HG02938 (cell line): ENCODE measurements around the gene LEFTY1.

Experiments
- ATAC-seq: cut with Tn5 transposase; IDR thresholded peaks from one replicate; pipeline ENCODE4 v1.9.1; 2021; ENCODE audit warnings: mild to moderate bottlenecking, moderate library complexity; ENCODE audit not compliant: unreplicated experiment

Gene LEFTY1

DNA sequence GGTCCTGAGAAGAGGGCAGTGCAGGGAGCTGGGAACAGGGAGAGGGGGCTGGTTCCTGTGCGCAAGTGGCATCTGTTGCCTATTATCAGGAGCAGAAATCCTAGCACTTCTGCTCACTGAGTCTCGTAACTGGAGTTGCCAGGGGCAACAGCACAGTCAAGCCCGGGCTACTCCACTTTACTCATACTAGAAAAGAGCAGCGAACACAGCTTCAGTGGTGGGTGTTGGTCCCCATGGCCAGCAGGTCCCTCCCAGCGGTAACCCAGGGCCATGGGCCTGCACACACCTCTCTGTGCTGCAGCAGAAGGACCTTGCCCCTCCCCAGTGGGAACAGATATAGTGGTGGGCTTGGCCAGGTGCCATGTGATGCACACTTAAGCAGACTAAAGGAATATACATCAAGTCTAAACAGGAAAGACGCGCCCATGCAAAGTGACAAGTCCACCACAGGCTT lies 26.6 kb upstream of the LEFTY1 start:
- ATAC-seq, result no peak

- ATAC-seq, result no peak
Observed at GRCh38 chr1:225914947-225915346, 26.0 kb upstream of the LEFTY1 start.

DNA sequence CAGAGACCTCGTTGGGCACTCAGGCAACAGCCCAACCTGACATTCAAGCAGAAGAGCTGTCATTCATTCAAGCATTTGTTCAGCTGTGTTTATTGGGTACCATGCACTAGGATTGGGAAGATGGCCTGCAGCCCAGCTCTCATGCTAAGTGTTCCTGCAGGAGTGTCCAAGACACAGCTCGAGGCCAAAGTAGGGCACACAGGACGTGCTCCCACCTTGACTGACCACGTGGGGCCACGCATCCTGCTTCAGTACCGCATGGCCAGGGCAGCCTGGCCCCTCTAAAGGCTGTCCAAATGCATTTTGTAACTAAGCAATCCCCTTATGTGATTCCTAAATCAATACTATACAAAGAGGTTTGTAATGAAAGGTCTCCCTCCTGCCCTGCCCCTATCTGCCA lies 25.4 kb upstream of the LEFTY1 start:
- no peak for ATAC-seq

DNA sequence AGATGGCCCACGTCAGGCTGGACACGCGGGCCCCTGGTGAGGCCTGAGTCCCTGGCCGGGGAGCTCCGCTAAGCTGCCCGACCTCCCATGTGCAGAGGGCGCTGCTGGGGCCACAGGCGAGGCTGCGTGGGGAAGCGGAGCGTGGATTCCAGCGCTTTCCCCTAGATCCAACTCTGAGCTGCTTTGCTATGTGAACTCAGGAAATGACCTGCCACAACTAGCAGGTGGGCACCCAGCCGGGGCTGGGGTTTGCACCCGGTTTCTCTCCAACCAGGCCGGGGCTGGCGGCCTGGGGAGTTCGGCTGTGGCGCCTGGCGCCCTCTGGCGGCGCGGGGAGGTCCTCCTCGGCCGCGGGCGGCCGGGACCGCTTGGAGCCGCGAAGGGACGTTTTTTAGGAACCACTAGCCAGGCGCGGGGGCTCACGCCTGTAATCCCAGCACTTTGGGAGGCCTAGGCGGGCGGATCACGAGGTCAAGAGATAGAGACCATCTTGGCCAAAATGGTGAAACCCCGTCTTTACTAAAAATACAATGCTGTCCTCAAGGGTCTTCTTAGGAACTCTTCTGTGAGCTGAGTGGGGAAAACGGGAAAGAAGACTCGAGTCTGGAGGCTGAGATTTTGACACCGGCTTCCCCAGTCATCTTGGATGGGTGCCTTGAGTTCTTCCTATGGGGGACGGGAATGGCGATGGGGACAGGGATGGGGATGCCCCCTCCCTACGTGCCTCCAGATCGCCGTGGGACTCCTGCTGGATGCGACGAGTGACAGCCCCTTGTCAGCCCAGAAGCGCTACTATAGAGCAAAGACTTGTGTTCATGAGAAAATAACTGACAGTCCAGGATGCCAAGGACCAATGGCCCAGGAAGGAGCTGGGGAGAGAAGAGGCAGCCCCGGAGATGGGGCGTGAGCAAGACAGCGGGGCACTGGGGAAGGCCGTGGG lies 22.5 kb upstream of the LEFTY1 start:
- no peak for ATAC-seq

GRCh38 chr1:225909477-225909876 lies 20.5 kb upstream of the LEFTY1 start:
- ATAC-seq, result no peak

DNA sequence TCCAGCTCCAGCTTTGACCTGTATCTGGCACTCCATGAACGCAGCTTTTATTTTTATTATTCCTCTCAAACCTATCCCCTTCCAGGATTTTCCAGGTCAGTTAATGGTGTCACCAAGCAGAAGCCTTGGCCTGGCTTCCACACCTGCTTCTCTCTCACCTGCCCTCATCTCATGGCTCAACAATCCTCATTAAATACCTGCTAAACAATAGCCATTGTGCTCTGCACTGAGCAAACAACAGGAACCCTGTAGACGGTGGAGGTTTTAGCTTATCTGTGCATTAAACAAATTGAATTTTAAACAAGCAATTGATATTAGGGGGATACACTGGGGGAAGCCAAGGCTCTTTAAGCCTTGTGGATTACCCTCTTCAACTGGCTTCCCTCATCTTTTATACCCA lies 19.8 kb upstream of the LEFTY1 start:
- no peak for ATAC-seq

DNA sequence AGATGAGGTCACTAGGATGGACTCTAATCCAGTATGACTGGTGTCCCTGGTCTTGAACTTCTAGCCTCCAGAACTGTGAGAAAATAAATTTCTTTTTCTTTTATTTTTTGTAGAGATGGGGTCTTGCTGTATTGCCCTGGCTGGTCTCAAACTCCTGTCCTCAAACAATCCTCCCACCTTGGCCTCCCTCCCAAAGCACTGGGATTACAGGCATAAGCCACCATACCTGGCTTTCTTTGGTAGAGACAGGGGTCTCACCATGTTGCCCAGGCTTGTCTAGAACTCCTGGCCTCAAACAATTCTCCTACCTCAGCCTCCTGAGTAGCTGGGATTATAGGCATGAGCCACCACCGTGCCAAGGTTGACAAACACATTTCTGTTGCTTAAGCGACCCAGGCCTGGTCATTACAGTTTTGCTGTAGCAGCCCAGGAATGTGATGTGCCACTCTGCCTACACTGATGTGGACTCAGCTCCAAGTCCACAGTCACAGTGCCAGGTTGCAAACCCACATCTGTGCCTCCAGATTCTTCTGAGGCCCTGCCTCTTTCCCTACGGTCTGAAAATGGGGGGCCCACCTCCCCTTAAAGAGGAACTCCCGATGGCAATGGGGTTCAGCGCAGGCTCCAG lies 19.2 kb upstream of the LEFTY1 start:
- no peak for ATAC-seq

GRCh38 chr1:225907341-225907740 lies 18.4 kb upstream of the LEFTY1 start:
- no peak for ATAC-seq

DNA sequence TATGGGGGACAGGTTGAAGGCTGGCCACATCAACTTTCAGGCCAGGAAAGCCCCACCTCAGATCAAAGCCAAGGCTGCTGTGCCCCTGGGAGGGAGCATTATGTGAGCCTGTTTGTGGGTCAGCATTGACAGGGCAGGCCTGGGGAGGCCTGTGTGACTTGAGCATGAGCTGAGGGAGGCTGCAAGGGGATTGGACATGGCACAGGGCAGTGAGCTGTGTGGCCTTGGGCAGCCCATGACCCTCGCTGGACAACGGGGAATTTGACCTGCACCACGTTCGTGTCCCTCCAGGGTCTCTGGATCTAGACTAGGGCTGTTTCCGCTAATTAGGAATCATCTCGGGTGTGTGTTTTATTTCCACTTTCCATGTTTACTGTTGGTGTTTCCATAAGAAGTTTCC lies 17.5 kb upstream of the LEFTY1 start:
- ATAC-seq, result no peak

- ATAC-seq, result no peak
Observed at GRCh38 chr1:225903623-225904022, 14.7 kb upstream of the LEFTY1 start.

GRCh38 chr1:225899044-225899925 lies 10.3 kb upstream of the LEFTY1 start:
- no peak for ATAC-seq

DNA sequence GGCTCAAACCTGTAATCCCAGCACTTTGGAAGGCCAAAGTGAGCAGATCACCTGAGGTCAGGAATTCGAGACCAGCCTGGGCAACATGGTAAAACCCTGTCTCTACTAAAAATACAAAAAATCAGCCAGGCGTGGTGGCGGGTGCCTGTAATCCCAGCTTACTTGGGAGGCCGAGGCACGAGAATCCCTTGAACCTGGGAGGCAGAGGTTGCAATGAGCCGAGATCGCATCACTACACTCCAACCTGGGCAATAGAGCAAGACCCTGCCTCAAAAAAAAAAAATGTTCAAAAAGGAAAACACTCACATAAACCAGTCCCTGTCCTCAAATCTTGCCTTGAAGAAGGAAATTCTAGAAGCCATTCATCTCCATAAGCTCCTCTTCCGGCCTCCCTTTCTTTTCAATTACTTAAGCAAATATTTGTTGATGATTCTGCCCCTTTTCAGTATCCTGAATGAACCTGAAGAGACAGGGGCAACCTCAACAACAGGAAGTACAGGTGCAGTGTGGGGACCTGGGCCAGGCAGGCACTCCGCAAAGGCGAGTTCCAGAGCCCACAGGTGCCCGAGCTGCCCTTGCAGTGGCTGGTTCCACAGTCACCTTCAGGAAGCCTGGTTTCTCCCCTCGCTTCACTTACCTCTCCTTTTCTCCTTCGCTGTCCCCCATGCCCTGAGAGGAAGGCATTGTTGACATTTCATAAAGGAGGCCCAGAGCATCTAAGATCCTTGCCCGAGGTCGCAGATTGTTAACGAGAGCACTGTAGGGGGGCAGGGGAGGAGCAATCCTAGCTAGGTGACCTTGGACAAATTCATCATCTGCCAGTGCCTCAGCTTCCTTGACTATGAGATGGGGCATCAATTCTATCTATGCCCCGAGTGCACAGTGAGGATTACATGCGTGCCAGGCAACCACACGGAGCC lies 8.9 kb upstream of the LEFTY1 start:
- ATAC-seq, result no peak

DNA sequence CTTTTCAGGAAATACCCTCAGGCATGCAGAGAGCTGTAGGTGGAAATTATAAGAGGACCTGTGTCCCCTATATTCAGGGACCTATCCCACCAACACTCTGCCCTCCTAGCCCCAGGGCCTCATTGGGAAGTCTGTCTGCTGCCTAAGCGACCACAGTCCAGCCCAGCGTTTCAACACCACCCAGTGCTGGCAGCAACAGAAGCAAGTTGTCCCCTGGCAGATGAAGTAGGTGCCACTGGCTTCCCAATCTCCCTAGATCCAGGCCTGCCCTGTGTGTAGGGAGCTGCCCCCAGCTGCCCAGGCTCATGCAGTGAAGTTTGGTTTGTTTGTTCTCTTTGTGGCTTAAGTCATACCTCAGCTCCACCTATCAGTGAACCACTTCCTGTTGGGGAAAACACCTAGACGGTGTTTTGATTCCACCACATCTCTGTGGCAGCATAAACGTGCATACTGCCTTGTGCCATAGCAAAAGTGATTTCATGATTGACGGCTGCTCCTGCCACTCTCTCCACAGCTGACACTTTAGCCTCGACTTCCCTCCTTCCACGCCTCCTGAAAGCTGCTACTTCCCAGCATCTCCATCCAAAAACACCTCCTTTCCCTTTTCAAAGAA lies 8.1 kb upstream of the LEFTY1 start:
- peak; percentile 100 for ATAC-seq

DNA sequence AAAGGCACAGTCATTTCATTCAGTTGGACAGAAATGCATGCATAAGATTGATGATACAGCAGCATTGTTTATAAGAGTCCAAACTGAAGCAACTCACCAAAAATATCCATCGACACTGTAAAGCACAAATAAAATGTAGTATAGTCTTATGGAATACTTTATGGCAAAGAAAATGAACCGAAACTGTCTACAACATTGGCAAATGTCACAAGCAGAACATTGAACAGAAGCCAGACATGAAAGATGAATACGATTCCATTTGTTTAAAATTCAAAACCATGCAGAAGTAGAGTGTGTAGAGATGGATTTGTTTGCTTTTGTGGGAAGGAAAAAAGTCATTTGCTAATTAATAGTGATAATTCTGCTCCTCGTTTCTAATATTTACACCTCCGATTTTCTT lies 7.5 kb upstream of the LEFTY1 start:
- no peak for ATAC-seq

DNA sequence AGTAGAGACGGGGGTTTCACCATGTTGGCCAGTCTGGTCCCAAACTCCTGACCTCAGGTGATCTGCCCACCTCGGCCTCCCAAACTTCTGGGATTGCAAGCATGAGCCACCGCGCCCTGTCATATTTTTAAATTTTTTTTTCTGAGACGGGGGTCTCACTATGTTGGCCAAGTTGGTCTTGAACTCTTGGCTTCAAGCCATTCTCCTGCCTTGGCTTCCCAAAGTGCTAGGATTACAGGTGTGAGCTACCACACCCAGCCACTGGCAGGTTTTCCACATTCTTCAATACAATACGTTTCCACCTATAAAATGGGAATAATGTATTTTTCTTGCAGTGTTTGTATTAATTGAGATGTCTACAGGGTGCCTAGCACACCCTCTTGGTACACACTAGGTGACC lies 3.4 kb upstream of the LEFTY1 start:
- no peak for ATAC-seq

DNA sequence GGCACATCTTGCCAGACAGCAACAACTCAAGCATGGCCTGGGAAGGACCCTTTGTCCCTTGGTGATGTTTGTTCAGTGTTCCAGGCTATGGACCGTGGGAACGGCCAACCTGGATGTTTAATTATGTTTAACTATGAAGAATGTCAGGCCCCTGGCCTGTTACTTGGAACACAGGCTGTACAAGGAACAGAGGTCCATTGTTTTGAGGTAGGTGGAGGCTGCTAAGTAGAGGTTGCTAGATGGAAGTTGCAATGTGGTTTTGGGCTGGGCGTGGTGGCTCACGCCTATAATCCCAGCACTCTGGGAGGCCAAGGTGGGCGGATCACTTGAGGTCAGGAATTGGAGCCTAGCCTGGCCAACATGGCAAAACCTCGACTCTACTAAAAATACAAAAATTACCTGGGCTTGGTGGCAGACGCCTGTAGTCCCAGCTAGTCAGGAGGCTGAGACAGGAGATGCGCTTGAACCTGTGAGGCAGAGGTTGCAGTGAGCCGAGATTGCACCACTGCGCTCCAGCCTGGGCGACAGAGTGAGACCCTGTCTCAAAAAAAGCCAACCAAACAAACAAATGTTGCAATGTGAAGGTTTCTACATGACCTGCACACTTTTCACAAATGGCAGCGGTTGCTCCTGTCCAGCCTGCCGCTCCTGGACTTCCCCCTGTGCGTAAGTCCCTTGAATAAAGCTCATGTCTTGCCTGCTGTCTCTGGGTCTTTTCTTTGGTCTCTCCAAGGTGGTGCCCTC lies 2.5 kb upstream of the LEFTY1 start:
- no peak for ATAC-seq

DNA sequence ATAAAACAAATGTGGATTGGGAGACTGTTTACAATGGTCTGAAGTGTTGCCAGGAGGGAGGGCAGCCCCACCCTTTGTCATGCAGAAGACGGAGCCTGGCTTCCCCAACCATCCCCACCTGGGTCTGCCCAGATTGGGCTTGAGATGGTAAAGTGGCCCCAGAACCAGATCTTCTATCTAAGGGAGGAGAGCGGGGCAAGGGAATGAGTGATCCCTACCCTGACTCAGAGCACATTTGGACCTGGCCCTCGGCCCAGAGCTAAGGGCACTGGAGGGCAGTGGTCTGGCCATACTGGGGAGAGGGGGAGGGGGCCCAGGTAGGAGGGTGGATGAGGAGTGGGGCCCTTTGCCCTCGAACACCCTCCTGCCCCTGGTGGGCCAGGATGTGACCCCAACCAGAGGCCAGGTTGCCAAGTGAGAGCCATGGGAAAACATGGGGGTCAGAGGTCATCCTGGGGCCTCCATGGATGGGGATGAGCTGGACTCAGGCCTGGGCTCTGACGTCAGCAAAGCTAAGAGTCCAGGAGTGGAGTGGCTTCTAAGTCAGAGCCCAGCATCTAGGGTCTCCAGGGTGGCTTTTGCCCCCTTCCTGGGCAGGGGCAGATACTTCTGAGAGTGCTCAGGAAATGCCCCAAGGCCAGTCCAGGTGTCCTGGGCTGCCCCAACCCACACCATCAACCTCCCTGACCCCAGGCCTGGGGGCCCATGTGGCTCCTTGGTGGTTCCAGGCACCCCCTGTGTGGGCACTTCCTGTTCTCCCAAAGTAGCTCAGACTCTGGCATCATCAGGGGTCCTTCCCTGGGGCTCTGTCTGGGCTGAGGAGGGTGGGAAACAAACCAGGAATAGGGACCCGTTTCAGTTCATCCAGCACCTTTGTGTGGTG lies 1.6 kb upstream of the LEFTY1 start:
- no peak for ATAC-seq

DNA sequence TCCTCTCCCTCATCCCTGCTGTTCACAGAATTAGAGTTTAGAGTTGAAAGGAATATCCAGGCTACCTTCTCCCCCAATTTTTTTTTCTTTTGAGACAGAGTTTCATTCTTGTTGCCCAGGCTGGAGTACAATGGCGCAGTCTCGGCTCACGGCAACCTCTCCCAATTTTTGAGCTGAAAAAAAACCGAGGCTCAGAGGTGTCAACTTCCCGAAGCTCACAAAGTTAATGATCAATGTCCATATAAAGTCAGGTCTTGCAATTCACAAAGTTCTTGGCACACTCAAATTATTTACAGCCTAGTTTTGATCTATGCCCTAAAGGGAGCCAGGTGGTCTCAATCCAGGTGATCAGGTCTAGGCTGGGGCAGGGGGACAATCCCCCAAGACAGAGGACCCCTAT lies 797 bp upstream of the LEFTY1 start:
- ATAC-seq, result no peak
